Activated T-cell treated with anti-CD3 and anti-CD28 coated beads, Interleukin-2, amount 50 U/mL, for 24 hours (primary cell): ENCODE data around the gene APLNR.

ENCODE experiments used
- DNase-seq: peaks from one replicate; pipeline ENCODE4 v3.0.0-alpha.2; 2020
- H3K27ac Mint-ChIP-seq: 2 replicates; pipeline ENCODE4 v1.8.0; 2020; ENCODE audit warnings: mild to moderate bottlenecking, mixed read lengths
- H3K27me3 Mint-ChIP-seq: 2 replicates; pipeline ENCODE4 v1.8.0; 2020; ENCODE audit warnings: mixed read lengths
- H3K36me3 Mint-ChIP-seq: 2 replicates; pipeline ENCODE4 v1.8.0; 2020; ENCODE audit warnings: low read depth, mixed read lengths
- H3K4me1 Mint-ChIP-seq: 2 replicates; pipeline ENCODE4 v1.8.0; 2020; ENCODE audit warnings: low read depth, mixed read lengths
- H3K4me3 Mint-ChIP-seq: 2 replicates; pipeline ENCODE4 v1.8.0; 2020; ENCODE audit warnings: mild to moderate bottlenecking, moderate library complexity, mixed read lengths
- H3K9me3 Mint-ChIP-seq: 2 replicates; pipeline ENCODE4 v1.8.0; 2020; ENCODE audit warnings: mixed read lengths

The APLNR gene

GRCh38 chr11:57214494-57214893, 22.6 kb downstream of the APLNR start:
- Mint-ChIP-seq H3K36me3 (no peaks in the 10 kb centered on the region), H3K4me3 (no peak overlapping the region), H3K4me1 (no peaks in the 10 kb centered on the region), H3K27me3 (peaks cover 13% of the 10 kb centered on the region), H3K27ac (no peak overlapping the region), H3K9me3 (no peaks in the 10 kb centered on the region)
- no peak for DNase-seq

- Mint-ChIP-seq H3K4me3 (no peak overlapping the region), H3K27me3 (peaks cover 15% of the 10 kb centered on the region), H3K9me3 (no peaks in the 10 kb centered on the region), H3K36me3 (no peaks in the 10 kb centered on the region), H3K4me1 (no peaks in the 10 kb centered on the region), H3K27ac (no peak overlapping the region)
- no peak for DNase-seq
Measured at GRCh38 chr11:57214098-57214417, 23.0 kb downstream of the APLNR start.

GRCh38 chr11:57213342-57214097, 23.5 kb downstream of the APLNR start:
- no peaks in the 10 kb centered on the region for H3K36me3 Mint-ChIP-seq
- peaks cover 14% of the 10 kb centered on the region for H3K27me3 Mint-ChIP-seq
- H3K9me3 Mint-ChIP-seq = no peaks in the 10 kb centered on the region
- no peak overlapping the region for H3K27ac Mint-ChIP-seq
- H3K4me3 Mint-ChIP-seq = no peak overlapping the region
- no peaks in the 10 kb centered on the region for H3K4me1 Mint-ChIP-seq
- no peak for DNase-seq

GRCh38 chr11:57210781-57211180, 26.3 kb downstream of the APLNR start:
- H3K9me3 Mint-ChIP-seq = no peaks in the 10 kb centered on the region
- no peaks in the 10 kb centered on the region for H3K36me3 Mint-ChIP-seq
- H3K4me1 Mint-ChIP-seq = no peaks in the 10 kb centered on the region
- no peak overlapping the region for H3K4me3 Mint-ChIP-seq
- DNase-seq = no peak
- peaks cover 20% of the 10 kb centered on the region for H3K27me3 Mint-ChIP-seq
- no peak overlapping the region for H3K27ac Mint-ChIP-seq

GRCh38 chr11:57207168-57207567, 29.9 kb downstream of the APLNR start:
- Mint-ChIP-seq H3K27ac (no peak overlapping the region), H3K36me3 (no peaks in the 10 kb centered on the region), H3K4me3 (no peak overlapping the region), H3K4me1 (no peaks in the 10 kb centered on the region), H3K27me3 (peaks cover 28% of the 10 kb centered on the region), H3K9me3 (no peaks in the 10 kb centered on the region)
- no peak for DNase-seq

- Mint-ChIP-seq H3K4me1 (no peaks in the 10 kb centered on the region), H3K27me3 (peaks cover 28% of the 10 kb centered on the region), H3K27ac (no peak overlapping the region), H3K4me3 (no peak overlapping the region), H3K36me3 (no peaks in the 10 kb centered on the region), H3K9me3 (no peaks in the 10 kb centered on the region)
- DNase-seq = no peak
Measured at GRCh38 chr11:57205041-57205641, 31.9 kb downstream of the APLNR start.

- no peak for DNase-seq
- no peak overlapping the region for H3K27ac Mint-ChIP-seq
- no peaks in the 10 kb centered on the region for H3K36me3 Mint-ChIP-seq
- H3K9me3 Mint-ChIP-seq = no peaks in the 10 kb centered on the region
- peaks cover 23% of the 10 kb centered on the region for H3K27me3 Mint-ChIP-seq
- no peak overlapping the region for H3K4me3 Mint-ChIP-seq
- no peaks in the 10 kb centered on the region for H3K4me1 Mint-ChIP-seq
Measured at GRCh38 chr11:57203882-57204480, 33.1 kb downstream of the APLNR start.

- Mint-ChIP-seq H3K4me1 (no peaks in the 10 kb centered on the region), H3K27ac (no peak overlapping the region), H3K36me3 (no peaks in the 10 kb centered on the region)
Measured at GRCh38 chr11:57203359-57203758, 33.7 kb downstream of the APLNR start.

GRCh38 chr11:57202281-57202680, 34.8 kb downstream of the APLNR start:
- Mint-ChIP-seq H3K9me3 (no peaks in the 10 kb centered on the region), H3K4me1 (no peaks in the 10 kb centered on the region), H3K36me3 (no peaks in the 10 kb centered on the region), H3K27me3 (peaks cover 23% of the 10 kb centered on the region), H3K4me3 (no peak overlapping the region), H3K27ac (no peak overlapping the region)
- no peak for DNase-seq

More at GRCh38 chr11:57203359-57203758, 33.7 kb downstream of the APLNR start:
- peaks cover 23% of the 10 kb centered on the region for H3K27me3 Mint-ChIP-seq
- no peak overlapping the region for H3K4me3 Mint-ChIP-seq
- no peaks in the 10 kb centered on the region for H3K9me3 Mint-ChIP-seq
- DNase-seq = no peak

GRCh38 chr11:57200917-57201316, 36.1 kb downstream of the APLNR start:
- peaks cover 12% of the 10 kb centered on the region for H3K27me3 Mint-ChIP-seq
- H3K4me3 Mint-ChIP-seq = no peak overlapping the region
- H3K27ac Mint-ChIP-seq = no peak overlapping the region
- H3K9me3 Mint-ChIP-seq = no peaks in the 10 kb centered on the region
- no peak for DNase-seq
- no peaks in the 10 kb centered on the region for H3K4me1 Mint-ChIP-seq
- H3K36me3 Mint-ChIP-seq = no peaks in the 10 kb centered on the region

- Mint-ChIP-seq H3K4me1 (no peaks in the 10 kb centered on the region), H3K4me3 (no peak overlapping the region), H3K36me3 (no peaks in the 10 kb centered on the region), H3K27me3 (peaks cover 9% of the 10 kb centered on the region), H3K9me3 (no peaks in the 10 kb centered on the region), H3K27ac (no peak overlapping the region)
- no peak for DNase-seq
Measured at GRCh38 chr11:57199330-57199729, 37.7 kb downstream of the APLNR start.

GRCh38 chr11:57197762-57198161, 39.3 kb downstream of the APLNR start:
- DNase-seq = no peak
- no peaks in the 10 kb centered on the region for H3K4me1 Mint-ChIP-seq
- no peaks in the 10 kb centered on the region for H3K36me3 Mint-ChIP-seq
- H3K4me3 Mint-ChIP-seq = no peak overlapping the region
- H3K27ac Mint-ChIP-seq = no peak overlapping the region
- no peaks in the 10 kb centered on the region for H3K9me3 Mint-ChIP-seq
- H3K27me3 Mint-ChIP-seq = peaks cover 12% of the 10 kb centered on the region

- no peak for DNase-seq
- H3K36me3 Mint-ChIP-seq = no peaks in the 10 kb centered on the region
Measured at GRCh38 chr11:57196596-57196995, 40.5 kb downstream of the APLNR start.

GRCh38 chr11:57192316-57192715, 44.7 kb downstream of the APLNR start:
- no peak for DNase-seq
- Mint-ChIP-seq H3K4me3 (no peak overlapping the region), H3K36me3 (no peaks in the 10 kb centered on the region), H3K27ac (no peak overlapping the region), H3K4me1 (no peaks in the 10 kb centered on the region), H3K9me3 (no peaks in the 10 kb centered on the region), H3K27me3 (peaks cover 20% of the 10 kb centered on the region)

More at GRCh38 chr11:57196596-57196995, 40.5 kb downstream of the APLNR start:
- Mint-ChIP-seq H3K4me1 (no peaks in the 10 kb centered on the region), H3K9me3 (no peaks in the 10 kb centered on the region), H3K27ac (no peak overlapping the region), H3K27me3 (peaks cover 12% of the 10 kb centered on the region), H3K4me3 (no peak overlapping the region)
